GM21723 (cell line): ENCODE results near the gene ZBTB25.

Experiments
- ATAC-seq: cut with Tn5 transposase; IDR thresholded peaks from one replicate; pipeline ENCODE4 v1.9.1; 2021; ENCODE audit warnings: mild to moderate bottlenecking, moderate library complexity; ENCODE audit not compliant: unreplicated experiment

The ZBTB25 gene

GRCh38 chr14:64478634-64479250 is 24.9 kb downstream of the ZBTB25 start:
- ATAC-seq: no peak

GRCh38 chr14:64476438-64476837 is 27.2 kb downstream of the ZBTB25 start:
- ATAC-seq: no peak

GRCh38 chr14:64475585-64476273 is 27.9 kb downstream of the ZBTB25 start:
- ATAC-seq: no peak

- ATAC-seq: no peak
Measured at GRCh38 chr14:64474698-64475097, 28.9 kb downstream of the ZBTB25 start.

- ATAC-seq: no peak
Measured at GRCh38 chr14:64474041-64474440, 29.6 kb downstream of the ZBTB25 start.

- no peak for ATAC-seq
Measured at GRCh38 chr14:64468451-64468850, 35.2 kb downstream of the ZBTB25 start.

- no peak for ATAC-seq
Measured at GRCh38 chr14:64467566-64467965, 36.1 kb downstream of the ZBTB25 start.

GRCh38 chr14:64467101-64467500 is 36.5 kb downstream of the ZBTB25 start:
- ATAC-seq: no peak

GRCh38 chr14:64465831-64466554 is 37.6 kb downstream of the ZBTB25 start:
- ATAC-seq: no peak

- ATAC-seq: peak; percentile 62
Measured at GRCh38 chr14:64465191-64465822, 38.3 kb downstream of the ZBTB25 start, which contains the start of gene AKAP5. AKAP5 (plus strand) TSS chr14:64465499; CDS start chr14:64468395, 2,896 bp downstream.

GRCh38 chr14:64464651-64465050 is 39.0 kb downstream of the ZBTB25 start:
- ATAC-seq: no peak

GRCh38 chr14:64463873-64464272 is 39.8 kb downstream of the ZBTB25 start:
- no peak for ATAC-seq

- ATAC-seq: peak; percentile 49
Measured at GRCh38 chr14:64463195-64463594, 40.4 kb downstream of the ZBTB25 start.

- ATAC-seq: no peak
Measured at GRCh38 chr14:64461221-64461620, 42.4 kb downstream of the ZBTB25 start.

GRCh38 chr14:64459405-64460136 is 44.1 kb downstream of the ZBTB25 start:
- ATAC-seq: no peak

GRCh38 chr14:64454671-64455070 is 49.0 kb downstream of the ZBTB25 start:
- no peak for ATAC-seq

GRCh38 chr14:64450255-64450654 is 53.4 kb downstream of the ZBTB25 start:
- no peak for ATAC-seq

GRCh38 chr14:64447876-64448670 is 55.6 kb downstream of the ZBTB25 start:
- ATAC-seq: no peak

GRCh38 chr14:64444984-64445845 is 58.4 kb downstream of the ZBTB25 start:
- ATAC-seq: peak; percentile 93
